Measurements from ENCODE around the gene MEI1.

DNA sequence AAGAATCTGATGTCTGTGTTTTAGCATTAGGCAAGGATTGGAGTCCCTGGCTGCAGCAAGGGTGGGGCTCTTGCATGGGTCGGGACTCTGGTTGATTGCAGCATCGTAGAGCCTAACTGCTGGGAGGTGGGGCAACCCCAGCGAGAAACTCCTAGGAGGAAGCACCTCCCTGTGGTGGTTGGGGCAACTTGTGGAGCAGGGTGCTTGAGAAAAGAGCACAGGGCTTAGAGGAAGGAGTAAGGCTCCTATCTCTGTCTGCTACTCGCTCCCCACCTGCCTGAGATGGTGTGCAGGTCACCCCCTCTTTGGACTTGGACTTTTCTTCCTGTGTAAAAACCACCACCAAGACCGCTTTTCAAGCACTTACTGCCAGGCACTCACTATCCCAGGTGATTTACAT is 149.2 kb downstream of the MEI1 start:
- TF ChIP-seq, protein P1, sequence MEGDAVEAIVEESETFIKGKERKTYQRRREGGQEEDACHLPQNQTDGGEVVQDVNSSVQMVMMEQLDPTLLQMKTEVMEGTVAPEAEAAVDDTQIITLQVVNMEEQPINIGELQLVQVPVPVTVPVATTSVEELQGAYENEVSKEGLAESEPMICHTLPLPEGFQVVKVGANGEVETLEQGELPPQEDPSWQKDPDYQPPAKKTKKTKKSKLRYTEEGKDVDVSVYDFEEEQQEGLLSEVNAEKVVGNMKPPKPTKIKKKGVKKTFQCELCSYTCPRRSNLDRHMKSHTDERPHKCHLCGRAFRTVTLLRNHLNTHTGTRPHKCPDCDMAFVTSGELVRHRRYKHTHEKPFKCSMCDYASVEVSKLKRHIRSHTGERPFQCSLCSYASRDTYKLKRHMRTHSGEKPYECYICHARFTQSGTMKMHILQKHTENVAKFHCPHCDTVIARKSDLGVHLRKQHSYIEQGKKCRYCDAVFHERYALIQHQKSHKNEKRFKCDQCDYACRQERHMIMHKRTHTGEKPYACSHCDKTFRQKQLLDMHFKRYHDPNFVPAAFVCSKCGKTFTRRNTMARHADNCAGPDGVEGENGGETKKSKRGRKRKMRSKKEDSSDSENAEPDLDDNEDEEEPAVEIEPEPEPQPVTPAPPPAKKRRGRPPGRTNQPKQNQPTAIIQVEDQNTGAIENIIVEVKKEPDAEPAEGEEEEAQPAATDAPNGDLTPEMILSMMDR (IDR thresholded peaks at IDR 0.05), result no peak
- no peak for TF ChIP-seq ZFX (IDR thresholded peaks at IDR 0.05; ENCODE audit: borderline replicate concordance)

All from 22Rv1 (cell line).